Fibroblast of mammary gland (primary cell): ENCODE results near the gene POGZ.

Experiments
- DNase-seq: peaks from one replicate; pipeline ENCODE4 v3.0.0-alpha.2; 2010; ENCODE audit warnings: low read depth
- H3K4me3 ChIP-seq: 2 replicates; pipeline ENCODE4 v1.5.1; 2011; ENCODE audit warnings: low read depth, mild to moderate bottlenecking, low read length, moderate library complexity; ENCODE audit not compliant: control insufficient read depth
- CTCF ChIP-seq: conservative IDR thresholded peaks from 2 replicates; pipeline ENCODE4 v1.5.1; 2011; ENCODE audit warnings: low read depth, low read length, inconsistent platforms; ENCODE audit not compliant: control insufficient read depth, insufficient read depth

POGZ gene

GRCh38 chr1:151377150-151377884 is 82.0 kb downstream of the POGZ start:
- DNase-seq = no peak
- no peak for TF ChIP-seq CTCF
- no peak overlapping the region for H3K4me3 ChIP-seq

GRCh38 chr1:151373196-151373595 is 86.1 kb downstream of the POGZ start:
- DNase-seq = no peak
- H3K4me3 ChIP-seq = no peak overlapping the region
- TF ChIP-seq CTCF = no peak

GRCh38 chr1:151372058-151372934 is 87.0 kb downstream of the POGZ start, which contains the start of gene SELENBP1:
TSS of gene SELENBP1 (minus strand) at chr1:151372705. CDS start at chr1:151372641, 64 bp downstream.
- peak within 1 kb of the TSS; percentile 43 for H3K4me3 ChIP-seq
- no peak for TF ChIP-seq CTCF
- DNase-seq = peak; percentile 74

- DNase-seq = peak; percentile 49
- no peak for TF ChIP-seq CTCF
- no peak overlapping the region for H3K4me3 ChIP-seq
Observed at GRCh38 chr1:151371370-151372057, 87.8 kb downstream of the POGZ start.

GRCh38 chr1:151370211-151370911 is 88.9 kb downstream of the POGZ start:
- no peak overlapping the region for H3K4me3 ChIP-seq
- no peak for TF ChIP-seq CTCF
- DNase-seq = no peak

- TF ChIP-seq CTCF = no peak
- no peak overlapping the region for H3K4me3 ChIP-seq
- DNase-seq = no peak
Observed at GRCh38 chr1:151369621-151370048, 89.7 kb downstream of the POGZ start.
